ENCODE results near the gene PDZRN4.

The PDZRN4 gene

DNA sequence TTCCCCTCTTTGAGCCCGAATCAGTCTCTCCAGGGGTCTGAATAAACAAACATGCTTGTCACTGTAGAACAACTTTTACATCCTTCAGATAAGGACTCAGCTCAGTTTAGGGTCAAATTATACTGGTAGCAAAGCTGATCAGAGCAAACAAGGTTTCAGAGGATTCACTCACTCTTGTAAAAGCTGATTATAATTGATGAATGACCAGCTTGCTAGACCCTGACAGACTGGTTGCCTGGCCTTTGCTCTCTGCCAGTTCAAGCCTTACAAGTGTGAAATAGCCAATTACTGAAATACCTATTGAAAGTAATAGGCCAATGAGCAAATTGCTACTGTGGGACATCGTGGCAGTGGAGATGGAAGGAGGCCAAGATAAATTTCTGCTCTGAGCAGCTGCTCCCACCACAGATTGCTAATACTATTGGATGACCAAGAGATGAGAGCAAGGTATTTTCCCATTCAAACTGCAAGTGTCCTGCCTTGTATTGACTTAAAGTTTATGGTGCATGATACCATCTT lies 177.6 kb downstream of the PDZRN4 start:
- DNase-seq: peak; percentile 99

DNA sequence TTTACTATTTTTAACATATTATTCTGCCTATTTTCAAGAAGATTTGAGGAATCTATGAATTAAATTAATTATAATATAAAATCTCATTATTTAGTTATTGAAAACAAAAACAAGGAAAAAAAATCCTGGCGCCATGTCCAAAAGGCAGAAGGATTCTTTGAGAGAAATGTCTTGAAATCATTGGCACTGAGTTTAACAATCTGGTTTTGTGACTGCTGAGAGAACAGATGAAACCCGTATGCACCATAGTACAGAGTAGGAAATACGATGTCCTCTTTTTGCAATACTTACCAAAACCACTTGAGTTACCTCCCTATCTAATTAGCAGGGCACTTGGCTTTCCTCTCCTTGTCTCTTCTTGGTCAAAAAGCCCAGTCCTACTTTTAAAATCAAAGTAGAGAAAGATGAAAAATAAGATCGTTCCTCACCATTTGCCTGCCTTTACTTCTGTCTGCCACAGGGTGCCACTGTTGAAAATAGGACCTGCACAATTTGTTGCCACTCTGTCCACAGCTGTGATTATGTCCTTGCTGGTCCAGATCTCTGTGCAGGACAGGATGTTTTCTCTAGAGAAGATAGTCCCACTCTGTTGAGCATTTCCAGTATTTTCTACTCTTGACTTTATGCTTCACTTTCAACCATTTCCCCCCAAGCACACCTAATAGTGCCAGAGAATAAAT lies 179.7 kb downstream of the PDZRN4 start:
- no peak for DNase-seq

DNA sequence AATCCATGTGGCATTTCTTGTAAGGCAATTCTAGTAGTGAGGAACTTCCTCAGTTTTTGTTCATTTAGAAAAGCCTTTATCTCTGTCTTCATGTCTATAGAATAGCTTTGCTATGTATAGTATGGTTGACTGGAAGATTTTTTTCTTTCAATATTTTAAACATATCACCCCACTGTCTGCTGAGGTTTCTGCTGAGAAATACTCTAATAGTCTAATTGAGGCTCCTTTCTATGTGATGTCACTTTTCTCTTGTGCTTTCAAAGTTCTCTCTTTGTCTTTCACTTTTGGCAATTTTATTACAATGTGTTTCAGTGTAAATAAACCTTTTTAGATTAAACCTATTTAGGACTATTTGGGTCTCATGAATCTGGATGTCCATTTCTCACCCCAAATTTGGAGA lies 192.8 kb downstream of the PDZRN4 start:
- DNase-seq: no peak

DNA sequence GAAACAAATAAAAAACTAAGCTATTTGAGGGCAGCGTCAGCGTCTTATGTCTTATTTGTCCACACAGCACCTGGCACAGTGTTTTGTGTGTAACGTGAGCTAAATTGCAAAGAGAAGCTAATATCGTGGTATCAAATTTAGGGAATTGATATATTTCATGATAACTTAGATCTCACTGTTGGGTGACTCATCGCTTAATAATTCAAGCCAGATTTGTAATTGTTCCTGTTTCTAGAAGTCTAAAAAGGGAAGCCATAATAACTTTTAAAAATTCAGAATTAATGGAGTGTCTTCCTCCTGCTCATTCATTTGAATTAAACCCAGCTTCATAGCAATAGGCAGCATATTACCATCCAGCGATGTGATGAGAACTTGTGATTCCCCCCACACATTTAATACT lies 214.7 kb downstream of the PDZRN4 start:
- DNase-seq: no peak

GRCh38 chr12:41407232-41407799 lies 219.2 kb downstream of the PDZRN4 start:
- DNase-seq: peak; percentile 22

DNA sequence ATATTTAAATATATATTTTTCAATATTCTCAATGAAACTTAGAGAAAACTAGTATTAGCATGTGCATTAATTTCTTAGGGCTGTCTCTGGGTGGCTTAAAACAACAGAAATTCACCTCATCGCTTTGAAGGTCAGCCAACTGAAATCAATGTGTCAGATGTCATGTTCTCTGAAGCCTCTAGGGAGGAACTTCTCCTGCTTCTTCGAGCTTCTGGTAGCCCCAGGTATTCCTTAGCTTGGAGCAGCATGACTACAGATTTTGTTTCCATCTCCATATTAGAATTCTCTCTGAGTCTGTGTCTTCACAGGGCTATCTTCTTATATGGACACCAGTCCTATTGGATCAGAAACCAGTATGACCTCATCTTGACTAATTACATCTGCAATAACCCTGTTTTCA lies 221.5 kb downstream of the PDZRN4 start:
- DNase-seq: peak; percentile 29

- peak; percentile 92 for DNase-seq
These were observed 230.5 kb downstream of the PDZRN4 start for GRCh38 chr12:41418586-41418985.

- peak; percentile 100 for DNase-seq
These were observed 231.2 kb downstream of the PDZRN4 start for GRCh38 chr12:41419131-41419893.

DNA sequence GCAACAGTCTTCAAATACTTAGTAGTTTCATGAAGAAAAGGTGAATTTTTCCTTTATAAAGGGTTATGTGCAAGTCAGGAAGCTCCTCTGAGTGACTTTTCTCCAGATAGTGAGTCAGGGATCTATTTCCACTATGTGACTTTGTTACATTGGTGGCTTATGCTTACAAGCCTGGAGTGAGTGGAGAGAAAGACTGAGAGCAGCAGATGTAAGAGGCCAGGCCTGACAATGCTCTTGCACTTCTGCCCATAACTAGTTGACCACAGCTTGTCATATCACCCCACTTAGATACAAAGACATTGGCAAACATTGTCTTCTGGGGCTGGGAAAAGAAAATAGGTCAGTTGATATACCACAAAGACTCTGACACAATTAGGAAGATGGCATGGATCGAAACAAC lies 236.5 kb downstream of the PDZRN4 start:
- no peak for DNase-seq

- no peak for DNase-seq
These were observed 245.3 kb downstream of the PDZRN4 start for GRCh38 chr12:41433460-41433859.

- peak; percentile 98 for DNase-seq
These were observed 248.0 kb downstream of the PDZRN4 start for GRCh38 chr12:41436076-41436475.

- peak; percentile 41 for DNase-seq
These were observed 249.4 kb downstream of the PDZRN4 start for GRCh38 chr12:41437563-41437962.

- peak; percentile 53 for DNase-seq
These were observed 250.9 kb downstream of the PDZRN4 start for GRCh38 chr12:41438854-41439541.

DNA sequence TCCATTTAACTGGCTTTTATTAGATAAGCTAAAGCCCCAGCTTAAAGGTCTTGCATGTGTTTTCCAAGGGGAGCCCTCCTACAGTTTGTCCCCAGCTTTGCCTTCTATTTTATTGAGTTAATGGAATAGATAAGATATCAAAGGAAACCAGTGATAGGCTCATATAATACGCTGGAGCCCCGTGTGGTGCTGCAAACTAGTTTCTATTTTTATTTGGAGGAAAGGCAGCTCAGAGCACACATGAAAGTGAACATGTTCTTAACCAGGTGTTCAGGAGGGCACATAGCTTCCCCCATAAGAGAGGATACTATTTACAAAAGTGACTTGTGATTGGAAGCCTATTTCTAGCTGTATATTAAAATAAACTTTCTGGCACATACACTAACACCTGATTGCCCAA lies 251.7 kb downstream of the PDZRN4 start:
- peak; percentile 69 for DNase-seq

- DNase-seq: no peak
These were observed 253.1 kb downstream of the PDZRN4 start for GRCh38 chr12:41441180-41441579.

DNA sequence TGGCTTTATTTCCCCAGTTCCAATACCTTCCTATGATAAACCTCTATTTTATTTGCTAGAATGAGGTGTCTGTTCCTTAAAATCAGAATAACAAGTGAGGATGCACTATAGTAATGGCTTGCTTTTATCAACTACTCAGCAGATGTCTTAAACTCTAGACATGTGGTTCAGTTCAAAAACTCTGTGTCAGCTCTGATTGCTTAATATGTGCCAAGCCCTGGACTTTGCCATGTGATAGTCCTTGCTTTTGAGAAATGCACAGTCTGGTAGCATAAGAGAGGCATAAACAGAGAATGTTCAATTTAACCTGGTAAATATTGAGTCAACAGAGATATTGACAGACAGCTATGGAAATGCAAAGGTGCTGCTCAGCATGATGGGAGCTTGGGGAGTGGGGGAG lies 254.8 kb downstream of the PDZRN4 start:
- DNase-seq: no peak

DNA sequence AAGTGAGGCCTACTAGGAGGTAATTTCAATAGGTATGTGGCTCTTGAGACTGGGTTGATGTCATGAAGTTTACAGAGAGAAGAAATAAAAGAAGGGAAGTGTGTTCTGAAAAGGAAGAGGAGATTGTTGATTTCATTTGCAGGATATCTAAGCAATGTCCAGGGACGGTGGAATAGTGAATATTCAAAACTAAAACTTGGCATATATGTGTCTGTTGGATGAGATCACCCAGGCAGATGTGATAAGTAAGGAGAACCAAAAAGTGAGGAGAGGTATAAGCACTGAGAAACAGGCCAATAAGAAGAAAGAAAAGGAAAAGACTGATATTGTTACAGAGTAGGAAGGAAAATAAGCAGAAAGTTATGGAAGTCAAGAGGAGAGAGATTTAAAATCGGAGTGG lies 255.6 kb downstream of the PDZRN4 start:
- DNase-seq: no peak

- DNase-seq: no peak
These were observed 264.8 kb downstream of the PDZRN4 start for GRCh38 chr12:41452838-41453407.

GRCh38 chr12:41453409-41453808 lies 265.3 kb downstream of the PDZRN4 start:
- DNase-seq: no peak

DNA sequence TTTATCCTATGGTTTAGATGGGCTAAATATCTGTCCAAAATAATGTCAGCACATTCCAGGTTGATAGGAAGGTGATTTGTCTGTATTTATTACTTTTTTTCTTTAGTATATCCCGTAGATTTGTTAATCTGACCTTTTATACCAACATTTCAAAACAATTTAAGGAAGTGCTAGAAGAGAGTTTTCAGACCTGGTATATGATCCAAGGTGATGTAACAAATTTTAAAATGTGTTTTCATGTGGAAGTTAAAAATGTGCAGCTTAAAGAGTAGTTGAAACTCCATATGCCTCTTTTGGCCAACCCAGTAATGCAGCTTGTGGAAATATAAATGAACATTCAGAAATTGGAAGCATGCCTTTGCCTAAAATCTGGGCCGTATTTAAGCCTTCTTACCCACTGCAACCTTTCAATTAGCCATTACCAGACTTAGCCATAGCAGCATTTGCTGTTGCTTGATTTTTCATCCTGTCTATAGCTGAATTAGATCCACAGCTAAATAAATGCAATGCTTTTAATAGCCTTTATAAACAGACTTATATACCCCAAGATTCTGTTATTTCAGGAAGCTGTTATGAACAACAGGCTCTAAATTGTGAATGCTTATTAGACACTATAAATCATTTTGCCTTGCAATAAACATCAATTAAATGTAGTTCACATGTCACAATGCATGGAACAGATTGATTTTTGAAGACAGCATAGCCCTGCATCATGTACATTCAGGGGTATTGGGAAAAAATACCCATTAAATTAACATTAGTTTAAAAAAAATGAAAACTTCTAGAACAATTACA lies 271.2 kb downstream of the PDZRN4 start:
- DNase-seq: peak; percentile 8

GRCh38 chr12:41459906-41460214 lies 271.7 kb downstream of the PDZRN4 start:
- no peak for DNase-seq

DNA sequence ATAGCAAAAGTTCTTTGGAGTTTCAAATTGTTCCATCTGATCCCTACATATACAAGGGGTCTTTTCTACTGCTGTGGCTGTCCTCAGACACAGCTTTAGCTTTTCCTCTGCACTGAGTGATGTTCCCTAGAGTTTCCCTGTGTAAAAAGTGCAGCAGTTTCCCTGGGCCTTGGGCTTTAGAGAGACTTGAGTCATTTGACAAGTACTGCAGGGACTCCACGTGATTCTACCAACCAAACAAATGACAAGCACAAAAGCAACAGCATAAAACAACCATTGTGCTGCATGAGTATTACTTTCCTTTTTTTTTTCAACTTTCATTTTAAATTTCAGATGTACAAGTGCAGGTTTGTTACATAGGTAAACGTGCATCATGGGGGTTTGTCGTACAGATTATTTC lies 272.8 kb downstream of the PDZRN4 start:
- DNase-seq: no peak

All from NCI-H82 (cell line).